DOHH2 (cell line): ENCODE results near the gene RNGTT.

ENCODE experiments used
- H3F3A ChIP-seq: fragments of 200-600 bp; sonication (generic), shearing (Covaris generic); 2 replicates; pipeline ENCODE4 v1.6.0; 2016; ENCODE audit warnings: antibody characterized with exemption, mild to moderate bottlenecking; ENCODE audit not compliant: control insufficient read depth, insufficient read depth
- H3K27ac ChIP-seq: fragments of 200-600 bp; sonication (generic); 2 replicates; pipeline ENCODE4 v1.5.1; 2014; ENCODE audit warnings: low read depth, mild to moderate bottlenecking, low read length, moderate library complexity
- H3K27me3 ChIP-seq: fragments of 200-600 bp; sonication (generic); 2 replicates; pipeline ENCODE4 v1.6.1; 2014; ENCODE audit warnings: mild to moderate bottlenecking, low read length, mixed read lengths; ENCODE audit not compliant: control insufficient read depth
- H3K36me3 ChIP-seq: fragments of 200-600 bp; sonication (generic); 2 replicates; pipeline ENCODE4 v1.6.1; 2014; ENCODE audit warnings: mild to moderate bottlenecking, low read length, moderate library complexity, mixed read lengths; ENCODE audit not compliant: control insufficient read depth
- H3K4me1 ChIP-seq: fragments of 200-600 bp; sonication (generic); 2 replicates; pipeline ENCODE4 v1.6.1; 2014; ENCODE audit warnings: mild to moderate bottlenecking, low read length, mixed read lengths; ENCODE audit not compliant: control insufficient read depth
- H3K4me2 ChIP-seq: fragments of 200-600 bp; sonication (generic); 2 replicates; pipeline ENCODE4 v1.6.0; 2014; ENCODE audit warnings: mild to moderate bottlenecking, low read length, moderate library complexity
- H3K4me3 ChIP-seq: fragments of 200-600 bp; sonication (generic); 2 replicates; pipeline ENCODE4 v1.5.1; 2014; ENCODE audit warnings: mild to moderate bottlenecking, low read length, mixed read lengths
- H3K79me2 ChIP-seq: fragments of 200-600 bp; sonication (generic); 2 replicates; pipeline ENCODE4 v1.6.1; 2014; ENCODE audit warnings: mild to moderate bottlenecking, low read length, mixed read lengths; ENCODE audit not compliant: control insufficient read depth
- H3K9me2 ChIP-seq: fragments of 200-600 bp; sonication (generic); replicated peaks from 2 replicates; pipeline ENCODE4 v1.6.1; 2014; ENCODE audit warnings: mild to moderate bottlenecking, low read length, mixed read lengths; ENCODE audit not compliant: control insufficient read depth
- H3K9me3 ChIP-seq: fragments of 200-600 bp; sonication (generic); 2 replicates; pipeline ENCODE4 v1.6.1; 2014; ENCODE audit warnings: antibody characterized with exemption, low read length, mixed read lengths; ENCODE audit not compliant: control insufficient read depth, insufficient read depth
- H4K20me1 ChIP-seq: fragments of 200-600 bp; sonication (generic); 2 replicates; pipeline ENCODE4 v1.6.0; 2014; ENCODE audit warnings: low read depth, mild to moderate bottlenecking, antibody characterized with exemption, low read length, moderate library complexity; ENCODE audit not compliant: control insufficient read depth, insufficient read depth
- EZH2phosphoT487 ChIP-seq: fragments of 200-600 bp; sonication (generic); IDR thresholded peaks from 2 replicates; pipeline ENCODE4 v1.6.1; 2017; ENCODE audit warnings: borderline replicate concordance, mild to moderate bottlenecking, antibody characterized with exemption, low read length, moderate library complexity, mixed read lengths
- TF ChIP-seq, protein P1 (sequence below): fragments of 200-600 bp; sonication (generic); IDR thresholded peaks from one replicate; pipeline ENCODE4 v1.5.1; 2014; ENCODE audit warnings: antibody characterized with exemption, mild to moderate bottlenecking, low read depth, low read length; ENCODE audit not compliant: poor library complexity, severe bottlenecking

RNGTT gene

DNA sequence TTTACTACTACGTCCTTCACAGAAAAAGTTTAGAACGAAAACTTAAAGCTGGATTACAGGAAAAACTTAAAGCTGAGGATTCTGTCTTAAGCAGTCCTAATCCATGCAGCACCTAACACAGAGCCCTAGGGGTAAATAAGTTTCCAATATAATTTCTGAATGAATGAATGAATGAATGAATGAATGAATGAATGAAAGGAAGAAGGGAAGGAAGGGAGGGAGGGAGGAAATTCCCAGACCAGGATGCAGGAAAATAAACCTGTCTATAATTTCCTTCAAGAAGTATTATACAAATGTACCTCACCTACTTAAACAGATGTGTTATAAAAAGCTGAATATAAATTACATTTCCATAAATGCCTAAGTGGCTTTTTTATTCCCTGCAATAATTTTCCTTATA is 83.4 kb downstream of the RNGTT start:
- Histone ChIP-seq H3K4me2 (no peak overlapping the region), H3K4me1 (no peaks in the 10 kb centered on the region), H3F3A (no peaks in the 10 kb centered on the region), H3K27me3 (no peaks in the 10 kb centered on the region), H3K27ac (no peak overlapping the region), H3K9me2 (no peaks in the 10 kb centered on the region), H4K20me1 (no peaks in the 10 kb centered on the region), H3K4me3 (no peak overlapping the region), H3K9me3 (no peaks in the 10 kb centered on the region), H3K36me3 (peaks cover 5% of the 10 kb centered on the region; the same call in 1 of the 2 replicates), H3K79me2 (no peaks in the 10 kb centered on the region)
- TF ChIP-seq, protein P1, sequence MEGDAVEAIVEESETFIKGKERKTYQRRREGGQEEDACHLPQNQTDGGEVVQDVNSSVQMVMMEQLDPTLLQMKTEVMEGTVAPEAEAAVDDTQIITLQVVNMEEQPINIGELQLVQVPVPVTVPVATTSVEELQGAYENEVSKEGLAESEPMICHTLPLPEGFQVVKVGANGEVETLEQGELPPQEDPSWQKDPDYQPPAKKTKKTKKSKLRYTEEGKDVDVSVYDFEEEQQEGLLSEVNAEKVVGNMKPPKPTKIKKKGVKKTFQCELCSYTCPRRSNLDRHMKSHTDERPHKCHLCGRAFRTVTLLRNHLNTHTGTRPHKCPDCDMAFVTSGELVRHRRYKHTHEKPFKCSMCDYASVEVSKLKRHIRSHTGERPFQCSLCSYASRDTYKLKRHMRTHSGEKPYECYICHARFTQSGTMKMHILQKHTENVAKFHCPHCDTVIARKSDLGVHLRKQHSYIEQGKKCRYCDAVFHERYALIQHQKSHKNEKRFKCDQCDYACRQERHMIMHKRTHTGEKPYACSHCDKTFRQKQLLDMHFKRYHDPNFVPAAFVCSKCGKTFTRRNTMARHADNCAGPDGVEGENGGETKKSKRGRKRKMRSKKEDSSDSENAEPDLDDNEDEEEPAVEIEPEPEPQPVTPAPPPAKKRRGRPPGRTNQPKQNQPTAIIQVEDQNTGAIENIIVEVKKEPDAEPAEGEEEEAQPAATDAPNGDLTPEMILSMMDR: no peak
- TF ChIP-seq EZH2phosphoT487: no peak

DNA sequence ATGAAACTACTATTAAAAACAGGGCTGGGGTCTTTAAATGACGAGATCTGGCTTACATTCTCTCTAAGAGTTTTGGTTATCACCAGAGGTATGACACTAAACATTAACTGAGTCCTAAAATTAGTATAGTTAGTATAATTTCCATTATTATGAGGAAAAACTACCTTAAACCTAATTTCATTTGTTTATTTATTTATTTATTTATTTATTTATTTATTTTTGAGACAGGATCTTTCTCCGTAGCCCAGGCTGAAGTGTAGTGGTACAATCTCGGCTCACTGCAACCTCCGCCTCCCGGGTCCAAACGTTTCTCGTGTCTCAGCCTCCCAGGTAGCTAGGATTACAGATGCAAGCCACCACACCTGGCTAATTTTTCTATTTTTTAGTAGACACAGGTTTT is 85.5 kb downstream of the RNGTT start:
- no peaks in the 10 kb centered on the region for H3K4me1 ChIP-seq
- H3K27ac ChIP-seq: no peak overlapping the region
- 0 out of 2 replicates have a peak, but pooled peaks cover 4% of the 10 kb centered on the region for H3K36me3 ChIP-seq
- no peaks in the 10 kb centered on the region for H3K9me2 ChIP-seq
- no peaks in the 10 kb centered on the region for H4K20me1 ChIP-seq
- no peaks in the 10 kb centered on the region for H3K27me3 ChIP-seq
- no peaks in the 10 kb centered on the region for H3F3A ChIP-seq
- H3K9me3 ChIP-seq: no peaks in the 10 kb centered on the region
- H3K4me3 ChIP-seq: no peak overlapping the region
- H3K79me2 ChIP-seq: no peaks in the 10 kb centered on the region
- H3K4me2 ChIP-seq: no peak overlapping the region
- TF ChIP-seq, protein P1: no peak
- no peak for TF ChIP-seq EZH2phosphoT487

DNA sequence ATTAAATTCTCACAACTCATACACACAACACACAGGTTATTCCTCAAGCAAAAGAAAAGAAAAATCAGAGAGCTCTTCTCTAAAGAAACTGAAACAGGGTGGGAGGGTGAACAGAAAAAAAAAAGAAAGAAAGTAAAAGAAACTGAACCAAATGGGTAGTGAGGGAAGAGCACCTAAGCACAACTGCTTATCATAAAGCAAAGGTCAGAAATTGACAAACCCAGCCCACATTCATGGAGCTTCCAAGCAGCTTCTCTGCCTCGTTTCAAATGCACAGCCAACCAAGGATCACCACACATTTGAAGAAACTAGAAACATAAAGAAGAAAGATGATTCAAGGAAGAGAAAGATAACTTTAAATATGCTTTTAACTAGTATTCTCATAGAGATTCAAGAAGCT is 90.5 kb downstream of the RNGTT start:
- H3K79me2 ChIP-seq: no peaks in the 10 kb centered on the region
- peaks cover 27% of the 10 kb centered on the region for H3K4me1 ChIP-seq
- H3K4me2 ChIP-seq: no peak overlapping the region
- TF ChIP-seq EZH2phosphoT487: no peak
- H3K27ac ChIP-seq: no peak overlapping the region
- peaks cover 5% of the 10 kb centered on the region; the same call in 1 of the 2 replicates for H3K36me3 ChIP-seq
- H4K20me1 ChIP-seq: no peaks in the 10 kb centered on the region
- H3K27me3 ChIP-seq: no peaks in the 10 kb centered on the region
- H3F3A ChIP-seq: no peaks in the 10 kb centered on the region
- no peaks in the 10 kb centered on the region for H3K9me3 ChIP-seq
- H3K9me2 ChIP-seq: no peaks in the 10 kb centered on the region
- H3K4me3 ChIP-seq: no peak overlapping the region

DNA sequence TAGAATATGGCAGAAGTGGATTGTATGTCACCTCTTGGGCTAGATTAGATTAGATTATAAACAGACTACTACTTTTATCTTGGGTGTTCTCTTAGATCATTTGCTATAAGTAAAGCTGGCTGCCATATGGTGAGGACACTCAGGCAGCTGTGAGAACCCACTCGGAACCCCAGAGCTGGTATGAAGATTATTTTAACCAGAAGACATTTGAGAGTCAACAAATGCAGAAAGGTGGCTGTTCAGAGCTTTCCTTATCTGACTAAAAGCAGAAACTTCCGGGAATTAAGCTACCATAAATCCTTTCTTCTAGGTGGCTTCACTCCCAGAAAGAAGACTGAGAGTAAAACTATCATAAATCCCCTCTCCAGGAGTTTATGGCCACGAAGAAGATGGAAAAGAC is 91.9 kb downstream of the RNGTT start:
- H3F3A ChIP-seq: no peaks in the 10 kb centered on the region
- H3K9me2 ChIP-seq: no peaks in the 10 kb centered on the region
- H3K79me2 ChIP-seq: no peaks in the 10 kb centered on the region
- H4K20me1 ChIP-seq: no peaks in the 10 kb centered on the region
- peaks cover 5% of the 10 kb centered on the region; the same call in 1 of the 2 replicates for H3K36me3 ChIP-seq
- no peak overlapping the region for H3K4me2 ChIP-seq
- no peaks in the 10 kb centered on the region for H3K9me3 ChIP-seq
- no peak overlapping the region for H3K4me3 ChIP-seq
- peaks cover 31% of the 10 kb centered on the region for H3K4me1 ChIP-seq
- no peaks in the 10 kb centered on the region for H3K27me3 ChIP-seq
- no peak overlapping the region for H3K27ac ChIP-seq
- TF ChIP-seq, protein P1: no peak
- no peak for TF ChIP-seq EZH2phosphoT487
